ENCODE results near the gene TRAF3IP1. TPM values are rescaled to one million over a fixed set of nuclear protein-coding genes. Genes with fewer than 3 reads are reported as not detected.
A peak's percentile ranks its signal among the peaks of the same experiment; 100 is the strongest.

Gene TRAF3IP1
- total RNA-seq, 6 experiments from 2014 or later, result 15.7 to 21.7 (median 17.6) TPM

DNA sequence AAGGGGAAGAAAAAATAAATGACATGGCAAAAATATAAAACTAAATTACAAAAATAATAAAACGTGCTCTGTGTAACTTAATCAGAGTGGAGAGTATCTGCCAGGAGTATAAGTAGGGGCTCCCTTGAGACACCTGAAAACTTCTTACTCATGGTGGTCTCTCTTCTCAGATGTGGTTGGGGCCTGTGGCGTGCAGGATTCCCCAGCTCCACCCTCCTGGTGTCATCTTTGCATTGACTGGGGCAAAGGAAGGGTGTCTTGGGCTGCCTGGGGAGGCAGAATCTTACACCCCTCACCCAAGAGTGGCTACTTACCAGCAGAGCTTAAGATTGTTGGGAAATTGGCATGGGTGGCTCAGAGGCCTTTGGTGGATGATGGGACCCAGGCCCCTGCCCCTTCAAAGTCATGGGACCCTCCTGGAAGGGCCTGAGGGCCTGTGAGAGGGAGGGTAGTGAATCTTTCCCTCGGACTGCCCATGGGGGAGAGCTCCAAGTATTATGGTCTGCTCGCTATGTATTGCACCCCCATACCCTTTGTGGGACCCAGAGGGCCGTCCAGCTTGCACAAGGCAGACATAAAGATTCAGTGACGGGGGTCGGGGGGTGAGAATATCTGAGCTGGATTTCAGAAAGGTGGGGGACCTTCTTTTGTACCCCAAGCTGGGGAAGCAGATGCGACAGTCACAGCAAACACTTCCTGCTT lies 6.9 kb upstream of the TRAF3IP1 start:
- H3K27me3 Mint-ChIP-seq (ENCODE audit: insufficient read depth), result peaks cover 26% of the 10 kb centered on the region
- no peak for DNase-seq
- H3K27ac Mint-ChIP-seq, result no peak overlapping the region
- no peaks in the 10 kb centered on the region for H3K4me1 Mint-ChIP-seq (ENCODE audit: low read depth)
- H3K9me3 Mint-ChIP-seq, result no peaks in the 10 kb centered on the region
- TF ChIP-seq, protein P1, sequence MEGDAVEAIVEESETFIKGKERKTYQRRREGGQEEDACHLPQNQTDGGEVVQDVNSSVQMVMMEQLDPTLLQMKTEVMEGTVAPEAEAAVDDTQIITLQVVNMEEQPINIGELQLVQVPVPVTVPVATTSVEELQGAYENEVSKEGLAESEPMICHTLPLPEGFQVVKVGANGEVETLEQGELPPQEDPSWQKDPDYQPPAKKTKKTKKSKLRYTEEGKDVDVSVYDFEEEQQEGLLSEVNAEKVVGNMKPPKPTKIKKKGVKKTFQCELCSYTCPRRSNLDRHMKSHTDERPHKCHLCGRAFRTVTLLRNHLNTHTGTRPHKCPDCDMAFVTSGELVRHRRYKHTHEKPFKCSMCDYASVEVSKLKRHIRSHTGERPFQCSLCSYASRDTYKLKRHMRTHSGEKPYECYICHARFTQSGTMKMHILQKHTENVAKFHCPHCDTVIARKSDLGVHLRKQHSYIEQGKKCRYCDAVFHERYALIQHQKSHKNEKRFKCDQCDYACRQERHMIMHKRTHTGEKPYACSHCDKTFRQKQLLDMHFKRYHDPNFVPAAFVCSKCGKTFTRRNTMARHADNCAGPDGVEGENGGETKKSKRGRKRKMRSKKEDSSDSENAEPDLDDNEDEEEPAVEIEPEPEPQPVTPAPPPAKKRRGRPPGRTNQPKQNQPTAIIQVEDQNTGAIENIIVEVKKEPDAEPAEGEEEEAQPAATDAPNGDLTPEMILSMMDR (IDR thresholded peaks at IDR 0.05), result no peak
- no peaks in the 10 kb centered on the region for H3K36me3 Mint-ChIP-seq (ENCODE audit: low read depth)
- H3K4me3 Mint-ChIP-seq, result no peak overlapping the region

DNA sequence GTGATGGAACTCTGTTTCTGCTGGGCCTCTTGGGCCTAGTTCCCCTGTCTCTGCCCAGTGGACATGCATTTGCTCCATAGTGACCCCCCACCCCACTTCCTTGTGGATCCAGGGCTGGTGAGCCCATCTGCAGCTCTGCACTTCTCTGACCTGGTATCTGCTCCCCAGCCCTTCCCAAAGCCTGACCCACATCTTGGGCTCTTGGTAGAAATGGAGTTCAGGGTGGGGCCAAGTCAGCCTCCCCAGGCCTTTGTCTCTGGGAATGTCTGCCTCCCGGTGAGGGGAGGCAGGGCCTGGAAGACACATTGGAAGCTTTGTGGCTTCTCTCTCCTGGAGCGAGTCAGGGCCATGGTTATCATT lies 6.3 kb upstream of the TRAF3IP1 start:
- H3K4me3 Mint-ChIP-seq, result no peak overlapping the region
- H3K27ac Mint-ChIP-seq, result no peak overlapping the region
- H3K9me3 Mint-ChIP-seq, result no peaks in the 10 kb centered on the region
- H3K36me3 Mint-ChIP-seq (ENCODE audit: low read depth), result no peaks in the 10 kb centered on the region
- TF ChIP-seq, protein P1 (IDR thresholded peaks at IDR 0.05), result no peak
- H3K4me1 Mint-ChIP-seq (ENCODE audit: low read depth), result no peaks in the 10 kb centered on the region
- H3K27me3 Mint-ChIP-seq (ENCODE audit: insufficient read depth), result peaks cover 27% of the 10 kb centered on the region
- DNase-seq, result no peak

DNA sequence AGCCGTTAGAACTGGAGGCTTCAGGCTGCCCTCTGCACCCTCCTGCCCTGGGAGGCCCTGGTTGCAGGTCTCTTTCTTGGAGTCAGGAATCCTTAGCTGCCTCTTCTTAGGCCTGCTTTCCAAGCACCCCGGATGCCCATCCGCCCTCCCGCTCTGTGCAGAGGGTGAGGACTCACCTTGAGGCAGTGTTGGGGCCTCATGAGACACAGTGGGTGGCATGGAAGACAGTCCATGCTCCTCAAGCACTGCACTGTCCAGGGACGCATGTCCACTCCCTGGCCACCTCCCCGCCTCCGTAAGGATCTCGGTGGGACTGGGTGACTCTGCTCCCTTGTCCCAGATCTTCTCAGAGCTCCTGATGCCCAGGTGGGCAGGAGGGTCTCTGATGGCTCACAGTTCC lies 5.7 kb upstream of the TRAF3IP1 start:
- Mint-ChIP-seq H3K4me3 (no peak overlapping the region), H3K27me3 (ENCODE audit: insufficient read depth) (peaks cover 24% of the 10 kb centered on the region), H3K9me3 (no peaks in the 10 kb centered on the region), H3K27ac (no peak overlapping the region), H3K36me3 (ENCODE audit: low read depth) (no peaks in the 10 kb centered on the region), H3K4me1 (ENCODE audit: low read depth) (peaks cover 4% of the 10 kb centered on the region; the same call in 1 of the 2 replicates)
- TF ChIP-seq, protein P1 (IDR thresholded peaks at IDR 0.05), result no peak
- DNase-seq, result no peak

DNA sequence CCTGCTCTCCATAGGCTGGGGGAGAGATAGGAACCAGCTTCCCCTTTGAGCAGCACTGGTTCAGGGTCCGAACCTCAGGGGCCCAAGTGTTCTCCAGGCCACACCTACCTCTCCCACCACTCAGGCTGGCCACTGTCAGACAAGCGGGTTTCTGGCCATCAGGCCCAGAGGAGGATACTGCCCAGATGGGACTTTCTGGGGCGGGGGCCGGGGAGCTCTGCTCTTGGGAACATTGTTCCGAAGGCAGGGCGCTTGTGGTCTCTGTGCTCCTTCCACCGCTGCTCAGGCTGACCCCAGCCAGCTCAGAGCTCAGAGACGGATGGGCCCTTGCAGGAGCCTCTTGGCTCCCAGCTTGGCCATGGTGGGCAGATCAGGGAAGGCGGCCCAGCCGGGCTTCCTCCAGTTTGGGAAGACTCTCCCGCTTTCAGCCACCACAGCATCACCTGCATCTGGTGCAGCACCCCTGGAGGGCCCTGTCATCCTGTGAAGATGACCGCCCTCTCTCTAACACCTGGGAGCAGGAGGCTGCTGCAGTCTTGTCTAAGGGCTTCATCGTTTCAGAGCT lies 5.2 kb upstream of the TRAF3IP1 start:
- Mint-ChIP-seq H3K9me3 (no peaks in the 10 kb centered on the region), H3K4me1 (ENCODE audit: low read depth) (peaks cover 8% of the 10 kb centered on the region; the same call in 1 of the 2 replicates), H3K27ac (no peak overlapping the region), H3K36me3 (ENCODE audit: low read depth) (no peaks in the 10 kb centered on the region), H3K27me3 (ENCODE audit: insufficient read depth) (peaks cover 24% of the 10 kb centered on the region), H3K4me3 (no peak overlapping the region)
- DNase-seq, result no peak
- TF ChIP-seq, protein P1 (IDR thresholded peaks at IDR 0.05), result no peak

DNA sequence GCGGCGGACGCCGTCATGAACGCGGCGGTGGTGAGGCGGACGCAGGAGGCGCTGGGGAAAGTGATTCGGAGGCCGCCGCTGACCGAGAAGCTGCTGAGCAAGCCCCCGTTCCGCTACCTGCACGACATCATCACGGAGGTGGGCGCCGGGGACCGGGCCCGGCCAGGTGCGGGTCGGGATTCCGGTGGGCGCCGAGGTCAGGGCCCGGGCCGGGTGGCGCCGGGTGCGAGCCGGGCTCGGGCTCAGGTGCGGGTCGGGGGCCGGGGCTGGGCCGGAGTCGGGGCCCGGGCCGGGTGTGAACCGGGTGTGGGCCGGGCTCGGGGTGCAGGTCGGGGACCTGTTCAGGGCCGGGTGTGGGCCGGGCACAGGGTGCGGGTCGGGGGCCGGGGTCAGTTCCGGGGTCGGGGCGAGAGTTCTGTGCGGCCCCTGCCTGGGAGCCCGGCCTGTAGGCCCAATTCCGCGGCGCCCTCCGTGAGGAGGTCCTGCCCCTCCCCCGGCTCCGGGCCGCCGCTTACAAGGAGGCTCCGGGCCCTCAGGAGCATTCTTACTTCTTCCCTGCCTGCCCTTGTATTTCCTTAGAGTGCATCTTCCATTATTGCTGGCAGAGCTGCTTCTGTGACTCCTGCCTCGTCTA lies 447 bp downstream of the TRAF3IP1 start:
- DNase-seq, result no peak
- Mint-ChIP-seq H3K4me3 (peak overlapping the region; percentile 90), H3K9me3 (no peaks in the 10 kb centered on the region), H3K27me3 (ENCODE audit: insufficient read depth) (peaks cover 18% of the 10 kb centered on the region), H3K36me3 (ENCODE audit: low read depth) (peaks cover 10% of the 10 kb centered on the region; the same call in 1 of the 2 replicates), H3K4me1 (ENCODE audit: low read depth) (peaks cover 18% of the 10 kb centered on the region), H3K27ac (peak overlapping the region; percentile 75)
- TF ChIP-seq, protein P1 (IDR thresholded peaks at IDR 0.05), result no peak

Measured in HFFc6 (cell line).